MCF 10A (cell line): ENCODE results near the gene KRAS. TPM values are rescaled to one million over a fixed set of nuclear protein-coding genes. Genes with fewer than 3 reads are reported as not detected.

Experiments
- BruUV-seq: library from RNA; stranded (reverse); fragments of 400-500 nt; replicated peaks from 2 replicates; lab custom pipeline; 2021; lab: Mats Ljungman, UMichigan
- CTCF ChIA-PET: fragments of 300-600 bp; sonication (Branson Sonifier 250); formaldehyde crosslinking; extraction: SDS; loops from one replicate; lab custom pipeline; 2021; ENCODE audit warnings: antibody characterized with exemption, inconsistent platforms; lab: Yijun Ruan, JAX
- POLR2A ChIA-PET: fragments of 300-600, 350-650 bp; sonication (Branson Sonifier 250); formaldehyde crosslinking; extraction: SDS; loops from one replicate; lab custom pipeline; 2020; ENCODE audit warnings: antibody characterized with exemption, inconsistent platforms; lab: Yijun Ruan, JAX
- DNase-seq: peaks from one replicate; pipeline ENCODE4 v3.0.0-alpha.2; 2018; ENCODE audit not compliant: unreplicated experiment
- H3K27ac Mint-ChIP-seq: one replicate; pipeline ENCODE4 v1.8.0; 2022; ENCODE audit warnings: mild to moderate bottlenecking, low read depth, mixed read lengths; ENCODE audit not compliant: unreplicated experiment
- H3K27me3 Mint-ChIP-seq: one replicate; pipeline ENCODE4 v1.8.0; 2022; ENCODE audit warnings: mixed read lengths; ENCODE audit not compliant: insufficient read depth, unreplicated experiment
- H3K36me3 Mint-ChIP-seq: one replicate; pipeline ENCODE4 v1.8.0; 2022; ENCODE audit warnings: mild to moderate bottlenecking, moderate library complexity, mixed read lengths; ENCODE audit not compliant: insufficient read depth, unreplicated experiment
- H3K4me1 Mint-ChIP-seq: one replicate; pipeline ENCODE4 v1.8.0; 2022; ENCODE audit warnings: mixed read lengths; ENCODE audit not compliant: insufficient read depth, unreplicated experiment
- H3K4me3 Mint-ChIP-seq: one replicate; pipeline ENCODE4 v1.8.0; 2022; ENCODE audit warnings: mild to moderate bottlenecking, moderate library complexity, mixed read lengths; ENCODE audit not compliant: unreplicated experiment
- H3K9me3 Mint-ChIP-seq: one replicate; pipeline ENCODE4 v1.8.0; 2022; ENCODE audit warnings: mixed read lengths; ENCODE audit not compliant: unreplicated experiment
- CTCF ChIP-seq: fragments of 200-600 bp; IDR thresholded peaks from one replicate; pipeline ENCODE4 v1.8.0; 2022; ENCODE audit warnings: antibody characterized with exemption, mild to moderate bottlenecking; ENCODE audit not compliant: unreplicated experiment
- intact Hi-C: fragments of 100-400 bp; cut with micrococcal nuclease; formaldehyde crosslinking; loops from 2 replicates; pipeline ENCODE4 v1.14.1; 2022
- total RNA-seq: library from RNA; stranded (reverse); gene quantifications from 2 replicates; pipeline ENCODE4 v1.2.3, GENCODE V29; 2022

KRAS gene
- total RNA-seq, 1 experiment from 2014 or later: 17.6 TPM

GRCh38 chr12:25184132-25184531, 66.6 kb downstream of the KRAS start:
- H3K27ac Mint-ChIP-seq: no peak overlapping the region
- H3K36me3 Mint-ChIP-seq: no peaks in the 10 kb centered on the region
- H3K4me1 Mint-ChIP-seq: peaks cover 13% of the 10 kb centered on the region
- no peak for DNase-seq
- ChIA-PET POLR2A (interaction anchor here (2.0 kb wide), 1 partner anchor 10 kb away, joined by 4 read pairs; the partner anchor contains the start of genes DNAI7 and ETFRF1), CTCF (interaction anchor here (0.5 to 1.4 kb wide), 3 partner anchors 13 to 53 kb away, joined by 3 to 4 read pairs (median 3); no protein-coding TSS in a partner anchor)
- intact Hi-C loops: no loop called here
- BruUV-seq: no TSS peak
- no peaks in the 10 kb centered on the region for H3K9me3 Mint-ChIP-seq
- no peak for TF ChIP-seq CTCF
- H3K27me3 Mint-ChIP-seq: no peaks in the 10 kb centered on the region
- no peak overlapping the region for H3K4me3 Mint-ChIP-seq

- H3K27ac Mint-ChIP-seq: no peak overlapping the region
- ChIA-PET CTCF (interaction anchor here (0.6 to 1.4 kb wide), 2 partner anchors 27 to 51 kb away, joined by 3 to 5 read pairs; no protein-coding TSS in a partner anchor), POLR2A (interaction anchor here (0.7 kb wide), 1 partner anchor 373 kb away, joined by 5 read pairs; no protein-coding TSS in a partner anchor)
- no TSS peak for BruUV-seq
- intact Hi-C loops: no loop called here
- no peaks in the 10 kb centered on the region for H3K9me3 Mint-ChIP-seq
- no peaks in the 10 kb centered on the region for H3K36me3 Mint-ChIP-seq
- DNase-seq: no peak
- no peak overlapping the region for H3K4me3 Mint-ChIP-seq
- TF ChIP-seq CTCF: no peak
- H3K4me1 Mint-ChIP-seq: peaks cover 13% of the 10 kb centered on the region
- H3K27me3 Mint-ChIP-seq: no peaks in the 10 kb centered on the region
Measured at GRCh38 chr12:25182765-25183164, 68.0 kb downstream of the KRAS start.

GRCh38 chr12:25162866-25163265, 87.9 kb downstream of the KRAS start:
- ChIA-PET CTCF (no interaction called here), POLR2A (interaction anchor here (0.7 to 0.9 kb wide), 2 partner anchors 10 to 685 kb away, joined by 3 to 4 read pairs; no protein-coding TSS in a partner anchor)
- TF ChIP-seq CTCF: no peak
- Mint-ChIP-seq H3K36me3 (no peaks in the 10 kb centered on the region), H3K27ac (no peak overlapping the region), H3K9me3 (no peaks in the 10 kb centered on the region), H3K27me3 (no peaks in the 10 kb centered on the region), H3K4me1 (no peaks in the 10 kb centered on the region), H3K4me3 (no peak overlapping the region)
- BruUV-seq: no TSS peak
- intact Hi-C loops: no loop called here
- no peak for DNase-seq

DNA sequence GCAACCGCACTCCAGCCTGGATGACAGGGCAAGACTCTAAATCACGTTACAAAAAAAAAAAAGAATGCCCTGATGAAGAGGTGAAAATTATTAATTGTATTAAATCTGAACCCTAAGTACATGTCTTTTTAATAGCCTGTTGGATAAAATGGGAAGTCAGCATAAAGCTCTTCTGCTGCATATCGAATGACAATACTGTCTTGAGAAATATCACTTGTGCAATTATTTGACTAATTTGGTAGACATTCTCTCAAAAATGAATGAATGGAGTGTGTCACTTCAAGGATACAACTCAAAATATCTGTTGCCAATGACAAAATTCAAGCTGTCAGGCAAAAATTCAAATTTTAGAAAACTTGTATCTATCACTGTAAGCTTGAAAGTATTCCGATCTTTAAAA, 94.7 kb downstream of the KRAS start:
- no TSS peak for BruUV-seq
- intact Hi-C loops: no loop called here
- H3K27ac Mint-ChIP-seq: no peak overlapping the region
- no peak for DNase-seq
- H3K4me1 Mint-ChIP-seq: peaks cover 10% of the 10 kb centered on the region
- H3K27me3 Mint-ChIP-seq: no peaks in the 10 kb centered on the region
- CTCF ChIA-PET: interaction anchor here (0.6 to 5.5 kb wide), 16 partner anchors 8 to 1943 kb away, joined by 3 to 53 read pairs (median 7); no protein-coding TSS in a partner anchor
- no peak for TF ChIP-seq CTCF
- H3K36me3 Mint-ChIP-seq: no peaks in the 10 kb centered on the region
- POLR2A ChIA-PET: interaction anchor here (0.6 to 2.6 kb wide), 4 partner anchors 25 to 1594 kb away, joined by 3 to 11 read pairs (median 7); no protein-coding TSS in a partner anchor
- no peak overlapping the region for H3K4me3 Mint-ChIP-seq
- H3K9me3 Mint-ChIP-seq: no peaks in the 10 kb centered on the region
